Mucosa of descending colon (tissue), 3 donors: ENCODE results near the gene PTPRF. TPM values are rescaled to one million over a fixed set of nuclear protein-coding genes. Genes with fewer than 3 reads are reported as not detected.
"Not testable (repeated sequence)": the region's sequence is repeated elsewhere in the genome, so short reads cannot be mapped to it uniquely, and the experiment has no call there.

Experiments
- ATAC-seq: fragments of 200-7000 bp; cut with Tn5 transposase; one replicate; pipeline ENCODE4 v1.9.1; 2020; ENCODE audit warnings: mild to moderate bottlenecking, moderate library complexity
- DNase-seq, 3 donors: peaks; one replicate each; pipeline ENCODE4 v3.0.0-alpha.2; 2020
- H3K36me3 ChIP-seq: fragments of 200-600 bp; one replicate; pipeline ENCODE4 v1.8.0; 2021; ENCODE audit warnings: low read depth, mild to moderate bottlenecking
- H3K4me1 ChIP-seq: fragments of 200-600 bp; one replicate; pipeline ENCODE4 v1.8.0; 2021; ENCODE audit warnings: low read depth, mild to moderate bottlenecking
- H3K4me3 ChIP-seq: fragments of 200-600 bp; one replicate; pipeline ENCODE4 v1.8.0; 2021; ENCODE audit warnings: mild to moderate bottlenecking
- H3K9me3 ChIP-seq: fragments of 200-600 bp; one replicate; pipeline ENCODE4 v1.8.0; 2021; ENCODE audit warnings: mild to moderate bottlenecking
- intact Hi-C, 2 donors: fragments of 100-400 bp; cut with DNase I in 1 of 2; cut with micrococcal nuclease in 1 of 2; formaldehyde crosslinking; loops; one replicate each; pipeline versions ENCODE4 v1.11.0 to v1.11.1; 2022; cut with DNase I, micrococcal nuclease
- total RNA-seq, 3 donors: library from RNA; stranded (reverse); fragmentation: NEBNext Ultra II Directional in 2 of 3; extraction: Animal tissue kit (Norgen Biotek cat#: 25700) in 2 of 3; gene quantifications; one replicate each; pipeline versions ENCODE4 v1.2.1 to v1.2.4, GENCODE V29; 2021 to 2023
- TF ChIP-seq, protein P1 (sequence below): fragments of 200-600 bp; IDR thresholded peaks from one replicate; pipeline ENCODE4 v1.8.0; 2022; ENCODE audit warnings: antibody characterized with exemption, mild to moderate bottlenecking
- donor health status: DM: no; HTN: no; CAD: no; lungs with moderate emphysema.
- donor health status: DM: no; HTN: no; CAD: no.
- donor health status: DM: no; HTN: yes; CAD: no.

The PTPRF gene
- total RNA-seq, 3 donors from 2014 or later, result 355 to 752 (median 384) TPM

DNA sequence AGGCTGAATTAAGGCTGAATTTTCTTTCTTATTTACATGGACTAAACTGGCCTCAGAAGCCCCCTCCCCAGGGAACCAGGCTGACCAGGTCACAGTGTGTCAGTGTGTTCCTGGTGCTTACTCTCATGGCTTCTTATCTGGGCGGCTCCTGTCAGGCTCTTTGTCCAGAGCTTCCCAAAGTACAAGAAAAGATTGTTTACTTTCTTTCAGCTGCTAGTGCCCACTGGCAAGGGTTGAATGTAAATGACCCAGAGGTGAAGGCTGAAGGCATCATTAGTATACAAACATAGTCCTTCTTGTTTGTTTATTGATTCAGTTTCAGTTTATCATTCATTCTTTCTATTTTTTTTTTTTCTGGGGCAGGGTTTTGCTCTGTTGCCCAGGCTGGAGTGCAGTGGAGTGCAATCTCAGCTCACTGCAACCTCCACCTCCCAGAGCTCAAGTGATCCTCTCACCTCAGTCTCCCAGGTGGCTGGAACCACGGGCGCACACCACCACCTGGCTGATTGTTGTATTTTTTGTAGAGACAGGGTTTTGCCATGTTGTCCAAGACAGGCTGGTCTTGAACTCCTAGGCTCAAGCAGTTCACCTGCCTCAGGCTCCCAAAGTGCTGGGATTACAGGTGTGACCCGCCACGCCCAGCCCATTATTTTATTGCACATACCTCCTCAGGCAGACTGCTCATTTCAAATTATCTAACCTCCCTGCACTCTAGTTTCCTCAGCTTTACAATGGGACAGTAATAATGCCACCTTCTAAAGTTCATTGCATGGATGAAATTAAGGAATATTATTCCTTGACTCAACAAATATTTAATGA lies 109.5 kb downstream of the PTPRF start:
- Histone ChIP-seq H3K36me3 (no peaks in the 10 kb centered on the region), H3K9me3 (no peaks in the 10 kb centered on the region), H3K4me3 (no peak overlapping the region), H3K4me1 (no peaks in the 10 kb centered on the region)
- intact Hi-C loops, result loop anchor here in 1 of 2 donors (10.0 kb wide), 1 partner anchor 115 kb away; no protein-coding TSS in a partner anchor
- ATAC-seq, result peak; percentile 61
- TF ChIP-seq, protein P1, sequence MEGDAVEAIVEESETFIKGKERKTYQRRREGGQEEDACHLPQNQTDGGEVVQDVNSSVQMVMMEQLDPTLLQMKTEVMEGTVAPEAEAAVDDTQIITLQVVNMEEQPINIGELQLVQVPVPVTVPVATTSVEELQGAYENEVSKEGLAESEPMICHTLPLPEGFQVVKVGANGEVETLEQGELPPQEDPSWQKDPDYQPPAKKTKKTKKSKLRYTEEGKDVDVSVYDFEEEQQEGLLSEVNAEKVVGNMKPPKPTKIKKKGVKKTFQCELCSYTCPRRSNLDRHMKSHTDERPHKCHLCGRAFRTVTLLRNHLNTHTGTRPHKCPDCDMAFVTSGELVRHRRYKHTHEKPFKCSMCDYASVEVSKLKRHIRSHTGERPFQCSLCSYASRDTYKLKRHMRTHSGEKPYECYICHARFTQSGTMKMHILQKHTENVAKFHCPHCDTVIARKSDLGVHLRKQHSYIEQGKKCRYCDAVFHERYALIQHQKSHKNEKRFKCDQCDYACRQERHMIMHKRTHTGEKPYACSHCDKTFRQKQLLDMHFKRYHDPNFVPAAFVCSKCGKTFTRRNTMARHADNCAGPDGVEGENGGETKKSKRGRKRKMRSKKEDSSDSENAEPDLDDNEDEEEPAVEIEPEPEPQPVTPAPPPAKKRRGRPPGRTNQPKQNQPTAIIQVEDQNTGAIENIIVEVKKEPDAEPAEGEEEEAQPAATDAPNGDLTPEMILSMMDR, result no peak
- DNase-seq, result peak in 2 of 3 donors; percentile 31 to 43

DNA sequence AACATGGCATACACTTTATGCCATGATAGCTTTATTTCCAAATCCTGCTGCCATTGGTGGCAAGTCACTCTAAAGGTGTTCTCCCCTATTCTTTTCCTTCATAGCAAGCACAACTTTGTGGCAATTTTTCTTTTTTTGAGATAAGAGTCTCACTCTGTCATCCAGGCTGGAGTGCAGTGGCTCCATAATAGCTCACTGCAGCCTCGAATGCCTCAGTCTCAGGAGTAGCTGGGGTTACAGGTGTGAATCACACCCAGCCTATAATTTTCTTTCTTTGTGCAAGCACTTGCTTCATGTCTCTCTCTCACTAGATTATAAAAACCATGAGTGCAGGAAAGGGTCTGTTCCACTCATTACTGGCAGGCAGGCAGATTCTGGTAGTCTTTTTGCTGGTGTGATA lies 113.9 kb downstream of the PTPRF start:
- TF ChIP-seq, protein P1, result no peak
- intact Hi-C loops, result loop anchor here in 1 of 2 donors (10.0 kb wide), 1 partner anchor 120 kb away; no protein-coding TSS in a partner anchor

DNA sequence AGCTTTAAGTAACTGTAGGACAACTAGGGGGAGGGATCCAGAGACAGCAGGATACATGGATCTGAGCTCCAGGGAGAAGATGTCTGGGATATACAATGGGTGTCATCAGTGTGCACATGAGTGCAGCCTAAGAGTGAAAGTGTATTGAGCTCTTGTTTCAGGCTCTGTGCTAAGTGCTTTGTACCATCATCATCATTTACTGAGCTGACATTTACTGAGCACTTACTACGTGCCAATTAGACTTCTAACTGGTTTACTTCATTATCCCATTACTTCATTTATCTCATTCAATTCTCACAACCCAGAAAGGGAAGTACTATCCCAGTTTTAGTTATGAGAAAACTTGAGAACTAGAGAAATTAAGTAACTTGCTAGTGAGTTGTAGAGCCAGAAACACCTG lies 114.8 kb downstream of the PTPRF start:
- no peak for DNase-seq
- TF ChIP-seq, protein P1, result no peak
- ATAC-seq, result no peak
- Histone ChIP-seq H3K36me3 (no peaks in the 10 kb centered on the region), H3K4me3 (no peak overlapping the region), H3K9me3 (no peaks in the 10 kb centered on the region), H3K4me1 (no peaks in the 10 kb centered on the region)
- intact Hi-C loops, result loop anchor here in 1 of 2 donors (10.0 kb wide), 1 partner anchor 121 kb away; no protein-coding TSS in a partner anchor

More for the DNA sequence above, 113.9 kb downstream of the PTPRF start:
- Histone ChIP-seq H3K36me3 (no peaks in the 10 kb centered on the region), H3K4me3 (no peak overlapping the region), H3K9me3 (no peaks in the 10 kb centered on the region), H3K4me1 (no peaks in the 10 kb centered on the region)
- DNase-seq (no peak), ATAC-seq (no peak)

DNA sequence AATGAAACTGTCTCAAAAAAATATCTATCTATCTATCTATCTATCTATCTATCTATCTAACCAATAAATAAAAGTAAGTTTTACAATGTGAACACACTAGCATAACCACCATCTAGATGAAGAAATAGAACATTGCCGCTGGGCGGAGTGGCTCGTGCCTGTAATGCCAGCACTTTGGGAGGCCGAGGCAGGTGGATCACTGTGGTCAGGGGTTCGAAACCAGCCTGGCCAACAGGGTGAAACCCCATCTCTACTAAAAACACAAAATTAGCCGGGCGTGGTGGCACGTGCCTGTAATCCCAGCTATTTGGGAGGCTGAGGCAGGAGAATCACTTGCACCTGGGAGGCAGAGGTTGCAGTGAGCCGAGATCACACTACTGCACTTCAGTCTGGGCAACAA lies 116.6 kb downstream of the PTPRF start:
- peaks cover 14% of the 10 kb centered on the region for H3K4me1 ChIP-seq
- H3K36me3 ChIP-seq, H3K4me3 ChIP-seq, H3K9me3 ChIP-seq, DNase-seq, ATAC-seq: not testable (repeated sequence)
- intact Hi-C loops, result loop anchor here in 1 of 2 donors (10.0 kb wide), 1 partner anchor 123 kb away; no protein-coding TSS in a partner anchor

DNA sequence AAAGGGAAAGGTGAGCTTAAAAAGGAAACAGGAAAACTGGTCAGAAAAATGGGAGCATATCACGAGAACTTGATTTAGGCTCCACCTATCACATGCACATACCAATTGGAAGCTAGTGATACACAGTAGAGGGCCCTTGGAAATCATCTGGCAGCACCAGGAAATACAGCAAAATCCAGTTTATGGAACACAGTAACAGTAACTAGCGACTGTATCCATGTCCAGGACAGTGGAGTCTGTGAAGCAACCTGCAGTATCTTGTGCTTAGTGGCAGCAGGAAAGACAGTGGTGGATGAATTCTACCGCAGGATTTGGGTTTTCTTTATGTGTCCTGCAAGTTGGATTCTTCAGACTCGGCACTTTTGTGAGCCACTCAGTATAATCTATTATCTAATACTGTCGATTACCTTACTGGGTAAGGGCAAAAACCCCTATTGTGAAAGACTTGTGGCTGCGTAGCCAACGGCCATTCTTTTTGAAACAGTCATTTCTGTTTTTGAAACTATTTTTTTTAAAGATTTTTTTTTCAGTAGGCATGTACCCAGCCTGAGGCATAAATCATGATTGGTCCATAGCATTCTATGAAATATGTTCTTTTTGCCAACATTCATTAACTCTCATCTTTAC lies 117.7 kb downstream of the PTPRF start:
- no peaks in the 10 kb centered on the region for H3K36me3 ChIP-seq
- DNase-seq, result peak in 1 of 3 donors; percentile 19
- intact Hi-C loops, result loop anchor here in 1 of 2 donors (10.0 kb wide), 1 partner anchor 124 kb away; no protein-coding TSS in a partner anchor
- ATAC-seq, result no peak
- H3K9me3 ChIP-seq, result no peaks in the 10 kb centered on the region
- H3K4me3 ChIP-seq, result no peak overlapping the region
- peaks cover 14% of the 10 kb centered on the region for H3K4me1 ChIP-seq
- TF ChIP-seq, protein P1, result no peak
